Ascending aorta (tissue), 2 donors: ENCODE results near the gene ANAPC16. TPM values are rescaled to one million over a fixed set of nuclear protein-coding genes. Genes with fewer than 3 reads are reported as not detected.

Experiments
- DNase-seq, 2 donors: peaks; one replicate each; pipeline ENCODE4 v3.0.0-alpha.2; 2019; ENCODE audit warnings: low spot score in 2 of 2
- H3K27ac ChIP-seq, 2 donors: fragments of 200-600 bp; sonication (generic); one replicate each; pipeline ENCODE4 v1.5.1; 2016 to 2017; ENCODE audit warnings: mild to moderate bottlenecking in 1 of 2
- H3K27me3 ChIP-seq: fragments of 200-600 bp; sonication (generic); one replicate; pipeline ENCODE4 v1.5.1; 2017
- H3K36me3 ChIP-seq, 2 donors: fragments of 200-600 bp; sonication (generic); one replicate each; pipeline ENCODE4 v1.5.1; 2016
- H3K4me1 ChIP-seq, 2 donors: fragments of 200-600 bp; sonication (generic); one replicate each; pipeline ENCODE4 v1.5.1; 2016 to 2017; ENCODE audit warnings: mild to moderate bottlenecking in 1 of 2
- H3K4me3 ChIP-seq, 2 donors: fragments of 200-600 bp; sonication (generic); one replicate each; pipeline ENCODE4 v1.5.1; 2016 to 2017; ENCODE audit warnings: mild to moderate bottlenecking in 1 of 2
- H3K9me3 ChIP-seq, 2 donors: fragments of 200-600 bp; sonication (generic); one replicate each; pipeline ENCODE4 v1.5.1; 2016
- intact Hi-C: fragments of 100-400 bp; cut with DNase I; formaldehyde crosslinking; loops from one replicate; pipeline ENCODE4 v1.15.1; 2023
- total RNA-seq: library from RNA; depleted of rRNA; stranded (reverse); fragments of >200 nt; gene quantifications from one replicate; pipeline ENCODE4 v1.1.0, GENCODE V29; 2016
- TF ChIP-seq, protein P1 (sequence below), 3 experiments: fragments of 200-600 bp in 2 of 3; fragments of 450-650 bp in 1 of 3; sonication (generic) in 2 of 3; IDR thresholded peaks; one replicate each; pipeline ENCODE4 v1.5.1; 2016 to 2019; ENCODE audit warnings: antibody characterized with exemption in 3 of 3, mild to moderate bottlenecking in 1 of 3, moderate library complexity in 1 of 3

The ANAPC16 gene
- total RNA-seq, 1 donor from 2014 or later = 22.8 TPM

DNA sequence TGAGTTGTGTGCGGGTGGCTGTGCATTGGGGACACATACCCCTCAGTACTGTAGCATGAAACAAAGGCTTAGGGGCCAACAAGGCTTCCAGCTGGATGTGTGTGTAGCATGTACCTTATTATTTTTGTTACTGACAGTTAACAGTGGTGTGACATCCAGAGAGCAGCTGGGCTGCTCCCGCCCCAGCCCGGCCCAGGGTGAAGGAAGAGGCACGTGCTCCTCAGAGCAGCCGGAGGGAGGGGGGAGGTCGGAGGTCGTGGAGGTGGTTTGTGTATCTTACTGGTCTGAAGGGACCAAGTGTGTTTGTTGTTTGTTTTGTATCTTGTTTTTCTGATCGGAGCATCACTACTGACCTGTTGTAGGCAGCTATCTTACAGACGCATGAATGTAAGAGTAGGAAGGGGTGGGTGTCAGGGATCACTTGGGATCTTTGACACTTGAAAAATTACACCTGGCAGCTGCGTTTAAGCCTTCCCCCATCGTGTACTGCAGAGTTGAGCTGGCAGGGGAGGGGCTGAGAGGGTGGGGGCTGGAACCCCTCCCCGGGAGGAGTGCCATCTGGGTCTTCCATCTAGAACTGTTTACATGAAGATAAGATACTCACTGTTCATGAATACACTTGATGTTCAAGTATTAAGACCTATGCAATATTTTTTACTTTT lies 59.7 kb downstream of the ANAPC16 start:
- intact Hi-C loops = loop anchor here (2.0 to 5.0 kb wide), 2 partner anchors 42 to 61 kb away; no protein-coding TSS in a partner anchor
- peak overlapping the region; percentile 89 to 93 for H3K27ac ChIP-seq
- no peaks in the 10 kb centered on the region for H3K9me3 ChIP-seq
- H3K27me3 ChIP-seq = no peaks in the 10 kb centered on the region
- peaks cover 22 to 24% of the 10 kb centered on the region in 2 donors for H3K36me3 ChIP-seq
- no peak for DNase-seq
- peaks cover 8 to 22% of the 10 kb centered on the region in 2 donors for H3K4me1 ChIP-seq
- peak overlapping the region; percentile 76 to 86 for H3K4me3 ChIP-seq
- TF ChIP-seq, protein P1, sequence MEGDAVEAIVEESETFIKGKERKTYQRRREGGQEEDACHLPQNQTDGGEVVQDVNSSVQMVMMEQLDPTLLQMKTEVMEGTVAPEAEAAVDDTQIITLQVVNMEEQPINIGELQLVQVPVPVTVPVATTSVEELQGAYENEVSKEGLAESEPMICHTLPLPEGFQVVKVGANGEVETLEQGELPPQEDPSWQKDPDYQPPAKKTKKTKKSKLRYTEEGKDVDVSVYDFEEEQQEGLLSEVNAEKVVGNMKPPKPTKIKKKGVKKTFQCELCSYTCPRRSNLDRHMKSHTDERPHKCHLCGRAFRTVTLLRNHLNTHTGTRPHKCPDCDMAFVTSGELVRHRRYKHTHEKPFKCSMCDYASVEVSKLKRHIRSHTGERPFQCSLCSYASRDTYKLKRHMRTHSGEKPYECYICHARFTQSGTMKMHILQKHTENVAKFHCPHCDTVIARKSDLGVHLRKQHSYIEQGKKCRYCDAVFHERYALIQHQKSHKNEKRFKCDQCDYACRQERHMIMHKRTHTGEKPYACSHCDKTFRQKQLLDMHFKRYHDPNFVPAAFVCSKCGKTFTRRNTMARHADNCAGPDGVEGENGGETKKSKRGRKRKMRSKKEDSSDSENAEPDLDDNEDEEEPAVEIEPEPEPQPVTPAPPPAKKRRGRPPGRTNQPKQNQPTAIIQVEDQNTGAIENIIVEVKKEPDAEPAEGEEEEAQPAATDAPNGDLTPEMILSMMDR (IDR thresholded peaks at IDR 0.05) = no peak

DNA sequence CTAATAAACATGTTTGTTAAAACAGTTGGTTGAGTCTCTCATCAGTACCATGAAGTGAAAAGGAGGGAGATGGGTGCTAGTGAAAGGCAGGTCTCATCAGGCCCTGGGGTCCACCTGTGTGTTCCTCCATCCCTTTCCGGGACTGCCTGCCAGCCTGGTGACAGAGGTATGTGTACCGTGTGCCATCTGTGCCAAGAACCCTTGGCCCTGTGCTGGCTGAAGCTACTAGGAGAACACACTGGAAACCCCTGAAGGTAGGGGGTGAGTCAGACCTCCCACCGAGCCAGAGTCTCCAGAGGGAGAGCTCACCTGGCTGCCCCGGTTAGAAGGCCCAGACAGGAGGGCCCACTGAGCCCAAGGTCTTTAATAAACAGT lies 60.2 kb downstream of the ANAPC16 start:
- no peak for DNase-seq
- TF ChIP-seq, protein P1 (IDR thresholded peaks at IDR 0.05) = no peak
- intact Hi-C loops = loop anchor here (5.0 kb wide), 1 partner anchor 41 kb away; no protein-coding TSS in a partner anchor
- peak overlapping the region; percentile 89 to 93 for H3K27ac ChIP-seq
- no peaks in the 10 kb centered on the region for H3K9me3 ChIP-seq
- H3K4me3 ChIP-seq = peak overlapping the region; percentile 76 to 86
- H3K4me1 ChIP-seq = peaks cover 8 to 22% of the 10 kb centered on the region in 2 donors
- H3K27me3 ChIP-seq = no peaks in the 10 kb centered on the region
- peaks cover 22 to 24% of the 10 kb centered on the region in 2 donors for H3K36me3 ChIP-seq

DNA sequence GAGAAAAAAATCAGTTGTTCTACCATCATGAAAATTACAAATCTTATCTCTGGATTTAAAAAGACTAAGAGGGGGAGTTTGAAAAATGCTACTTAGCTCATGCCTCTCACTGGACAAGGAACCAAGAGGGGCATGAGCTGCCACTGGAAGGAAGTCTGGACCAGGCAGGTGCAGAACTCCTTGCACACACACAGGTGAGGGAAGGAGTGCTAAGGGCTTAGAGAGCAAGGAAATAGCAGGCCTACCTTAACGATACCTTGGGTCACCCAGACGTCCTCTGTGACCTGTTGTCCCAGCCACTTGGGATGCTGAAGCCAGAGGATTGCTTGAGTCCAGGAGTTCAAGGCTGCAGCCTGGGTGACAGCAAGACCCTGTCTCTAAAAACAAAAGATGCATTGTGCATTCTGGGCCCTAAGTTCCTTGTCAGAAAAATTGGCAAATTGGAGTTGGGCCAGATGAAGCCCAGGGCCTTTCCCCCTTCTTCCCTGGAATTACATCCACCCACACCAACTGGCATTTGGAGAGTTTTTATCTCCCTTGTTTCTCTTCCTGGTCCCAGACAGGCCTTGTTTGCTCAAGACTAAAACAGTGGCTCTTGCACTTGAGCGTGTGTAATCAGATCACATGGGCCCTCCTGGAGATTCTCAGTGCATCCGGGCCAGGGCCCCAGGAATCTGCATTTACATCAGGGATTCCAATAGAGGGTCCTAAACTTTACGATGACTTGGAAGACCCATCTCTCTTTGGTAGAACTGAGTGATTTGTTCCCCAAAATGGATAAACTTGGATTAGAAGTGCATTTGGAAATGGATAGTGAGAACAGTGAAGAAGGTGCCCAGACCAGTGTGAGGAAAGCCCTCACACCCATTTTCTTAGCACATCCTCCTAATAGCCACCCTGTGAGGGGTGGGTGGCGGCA lies 60.9 kb downstream of the ANAPC16 start:
- TF ChIP-seq, protein P1 (IDR thresholded peaks at IDR 0.05) = no peak
- intact Hi-C loops = loop anchor here (5.0 kb wide), 1 partner anchor 41 kb away; no protein-coding TSS in a partner anchor
- Histone ChIP-seq H3K9me3 (no peaks in the 10 kb centered on the region), H3K27me3 (no peaks in the 10 kb centered on the region), H3K4me1 (peaks cover 8 to 22% of the 10 kb centered on the region in 2 donors), H3K36me3 (peaks cover 22 to 24% of the 10 kb centered on the region in 2 donors), H3K27ac (peak overlapping the region; percentile 89 to 93), H3K4me3 (peak overlapping the region; percentile 76 to 86)
- DNase-seq = no peak

DNA sequence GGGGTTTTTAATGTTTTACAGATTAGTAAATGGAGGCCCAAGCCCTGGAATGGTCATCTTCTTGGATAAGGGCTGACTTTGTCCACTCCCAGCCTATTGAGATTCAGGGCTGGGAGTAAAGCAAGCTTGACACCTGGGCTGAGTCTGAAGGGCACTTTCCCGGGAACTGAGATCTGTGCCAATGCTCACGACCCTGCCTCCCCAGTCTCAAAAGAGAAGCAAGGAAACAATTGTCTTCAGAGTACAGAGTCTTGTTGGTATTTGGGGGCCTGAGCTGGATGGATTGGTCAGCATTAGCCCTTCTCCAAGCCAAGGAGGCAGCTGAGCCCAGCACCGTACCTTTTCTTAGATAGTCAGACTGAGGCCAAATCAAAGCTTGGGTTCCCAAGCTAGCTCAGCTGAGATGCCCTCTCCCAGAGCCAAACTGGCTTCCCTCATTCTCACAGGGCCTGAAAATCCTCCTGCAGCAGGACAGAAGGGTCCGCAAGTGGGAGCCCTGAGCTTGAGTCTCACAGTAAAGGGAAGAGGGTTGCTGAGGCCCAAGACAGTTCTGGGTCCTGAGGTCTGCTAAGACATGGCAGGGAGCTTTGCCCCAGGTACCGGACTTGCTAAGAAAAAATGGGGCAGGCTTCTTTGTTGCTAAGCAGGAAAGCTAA lies 61.7 kb downstream of the ANAPC16 start:
- intact Hi-C loops = loop anchor here (5.0 kb wide), 1 partner anchor 40 kb away; no protein-coding TSS in a partner anchor
- TF ChIP-seq, protein P1 (IDR thresholded peaks at IDR 0.05) = no peak
- Histone ChIP-seq H3K27me3 (no peaks in the 10 kb centered on the region), H3K4me3 (peak overlapping the region; percentile 15 to 86), H3K27ac (peak overlapping the region; percentile 89 to 93), H3K4me1 (peaks cover 5 to 18% of the 10 kb centered on the region in 2 donors), H3K9me3 (no peaks in the 10 kb centered on the region), H3K36me3 (peaks cover 22 to 24% of the 10 kb centered on the region in 2 donors)
- DNase-seq = no peak

DNA sequence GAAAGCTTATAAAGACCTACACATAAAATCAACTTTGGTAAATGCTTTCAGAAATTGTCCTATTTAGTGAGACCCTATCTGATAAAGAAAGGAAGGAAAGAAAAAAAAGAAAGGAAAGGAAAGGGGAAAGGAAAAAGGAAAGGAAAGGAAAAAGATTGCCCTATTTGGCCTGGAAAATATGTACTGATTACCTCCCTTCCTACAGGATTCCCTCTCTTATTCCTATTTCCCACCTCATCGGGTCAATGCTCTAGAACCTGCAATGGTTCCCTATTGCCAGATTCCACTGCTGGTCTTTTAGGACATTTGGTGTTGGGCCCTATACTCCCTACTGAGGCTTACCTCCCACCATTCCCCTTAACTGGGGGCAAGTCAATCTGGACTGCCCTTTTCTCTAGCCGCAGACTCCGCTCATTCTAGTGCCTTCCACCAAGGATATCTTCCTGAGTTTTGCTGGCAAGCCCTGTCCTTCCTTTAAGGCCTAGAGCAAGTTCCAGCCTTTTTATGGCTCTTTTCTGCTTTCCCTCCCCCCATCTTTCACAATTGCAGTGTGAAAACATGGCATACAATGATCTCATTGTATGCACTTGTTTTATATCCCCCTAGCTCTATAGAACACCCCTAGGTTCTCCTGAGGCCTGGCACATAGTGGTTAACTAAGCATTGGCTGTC lies 62.3 kb downstream of the ANAPC16 start:
- TF ChIP-seq, protein P1 (IDR thresholded peaks at IDR 0.05) = no peak
- intact Hi-C loops = loop anchor here (5.0 kb wide), 1 partner anchor 39 kb away; no protein-coding TSS in a partner anchor
- no peaks in the 10 kb centered on the region for H3K27me3 ChIP-seq
- no peak for DNase-seq
- no peaks in the 10 kb centered on the region for H3K9me3 ChIP-seq
- peaks cover 3 to 14% of the 10 kb centered on the region in 2 donors for H3K4me1 ChIP-seq
- peak overlapping the region in 1 of 2 donors; percentile 89 for H3K27ac ChIP-seq
- no peak overlapping the region for H3K4me3 ChIP-seq
- H3K36me3 ChIP-seq = peaks cover 22 to 24% of the 10 kb centered on the region in 2 donors
